Measurements from ENCODE around the gene SLC6A17.

The SLC6A17 gene

DNA sequence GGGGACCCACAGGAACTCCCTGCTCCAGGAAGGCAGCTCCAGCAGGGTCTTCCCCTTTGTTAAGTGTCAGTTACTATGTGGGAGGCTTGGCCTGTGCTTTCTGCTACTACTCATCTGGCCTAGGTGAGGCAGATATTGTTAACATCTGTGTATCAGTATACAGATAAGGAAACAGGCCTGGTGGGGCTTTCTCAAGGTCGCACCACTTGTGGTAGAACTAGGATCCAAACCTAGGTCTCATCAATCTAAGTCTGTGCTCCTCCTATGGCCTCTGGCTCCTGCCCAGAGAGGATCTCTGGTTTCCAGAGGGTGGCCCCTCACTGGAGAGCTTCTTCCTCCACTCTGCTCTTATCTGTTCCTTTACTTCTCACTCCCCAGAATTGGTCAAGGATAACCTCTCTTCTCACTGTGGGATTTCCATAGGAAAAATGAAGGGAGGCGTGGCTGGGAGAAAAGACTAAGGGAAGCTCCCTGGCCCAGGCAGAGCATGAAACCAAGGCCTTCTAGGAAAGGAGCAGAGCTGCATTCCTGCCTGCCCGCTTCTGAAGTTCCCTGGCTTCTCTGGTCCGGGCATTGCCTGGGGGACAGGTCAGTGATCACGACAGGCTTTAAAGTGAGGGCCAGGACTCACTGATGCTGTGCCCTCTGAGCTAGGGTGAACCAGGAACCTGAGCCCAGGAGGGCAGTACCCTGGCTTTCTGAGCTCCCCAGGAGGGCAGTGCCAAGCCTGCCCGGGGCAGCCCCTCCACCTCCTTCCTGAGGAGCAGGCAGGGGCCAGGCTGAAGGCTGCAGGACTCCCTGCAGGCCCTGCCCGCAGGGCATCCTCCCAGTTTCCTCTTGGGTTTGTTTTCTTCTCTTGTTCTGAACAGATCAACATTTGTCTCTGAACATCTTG, 65.6 kb downstream of the SLC6A17 start:
- no peak for DNase-seq (ENCODE audit: low read depth)
- TF ChIP-seq, protein P1, sequence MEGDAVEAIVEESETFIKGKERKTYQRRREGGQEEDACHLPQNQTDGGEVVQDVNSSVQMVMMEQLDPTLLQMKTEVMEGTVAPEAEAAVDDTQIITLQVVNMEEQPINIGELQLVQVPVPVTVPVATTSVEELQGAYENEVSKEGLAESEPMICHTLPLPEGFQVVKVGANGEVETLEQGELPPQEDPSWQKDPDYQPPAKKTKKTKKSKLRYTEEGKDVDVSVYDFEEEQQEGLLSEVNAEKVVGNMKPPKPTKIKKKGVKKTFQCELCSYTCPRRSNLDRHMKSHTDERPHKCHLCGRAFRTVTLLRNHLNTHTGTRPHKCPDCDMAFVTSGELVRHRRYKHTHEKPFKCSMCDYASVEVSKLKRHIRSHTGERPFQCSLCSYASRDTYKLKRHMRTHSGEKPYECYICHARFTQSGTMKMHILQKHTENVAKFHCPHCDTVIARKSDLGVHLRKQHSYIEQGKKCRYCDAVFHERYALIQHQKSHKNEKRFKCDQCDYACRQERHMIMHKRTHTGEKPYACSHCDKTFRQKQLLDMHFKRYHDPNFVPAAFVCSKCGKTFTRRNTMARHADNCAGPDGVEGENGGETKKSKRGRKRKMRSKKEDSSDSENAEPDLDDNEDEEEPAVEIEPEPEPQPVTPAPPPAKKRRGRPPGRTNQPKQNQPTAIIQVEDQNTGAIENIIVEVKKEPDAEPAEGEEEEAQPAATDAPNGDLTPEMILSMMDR (IDR thresholded peaks at IDR 0.05; ENCODE audit: low read depth, low read length, missing control alignments): no peak
- H3K4me3 ChIP-seq (ENCODE audit: low read depth, low read length): no peak overlapping the region

DNA sequence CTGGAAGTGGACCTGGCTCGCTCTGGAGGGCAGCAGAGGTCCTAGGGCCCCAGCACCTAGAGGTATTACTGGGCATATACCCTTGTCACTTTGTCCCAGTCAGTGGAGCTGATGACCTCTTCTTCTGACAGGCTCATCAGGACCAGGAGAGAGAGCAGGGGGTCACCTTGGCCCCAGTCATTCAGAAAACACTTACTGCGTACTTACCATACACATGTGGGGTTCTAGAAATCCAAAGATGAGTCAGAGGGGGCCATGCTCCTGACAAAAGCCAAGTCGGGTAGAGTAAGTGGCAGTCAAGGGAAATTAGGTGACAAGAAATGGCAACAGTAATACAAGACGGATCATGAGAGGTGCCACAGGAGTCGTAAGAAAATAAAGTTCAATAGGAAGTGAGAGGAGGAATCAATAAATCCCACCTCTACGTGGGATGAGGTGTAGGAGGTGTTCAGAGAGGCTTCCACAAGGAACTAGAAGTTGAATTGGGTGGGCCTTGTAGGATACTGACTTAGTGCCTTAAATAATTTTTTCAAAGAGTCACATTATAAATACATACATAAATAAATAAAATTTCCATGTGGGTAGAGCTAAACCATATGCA, 66.7 kb downstream of the SLC6A17 start:
- no peak for DNase-seq (ENCODE audit: low read depth)
- TF ChIP-seq, protein P1 (IDR thresholded peaks at IDR 0.05; ENCODE audit: low read depth, low read length, missing control alignments): no peak
- no peak overlapping the region for H3K4me3 ChIP-seq (ENCODE audit: low read depth, low read length)

DNA sequence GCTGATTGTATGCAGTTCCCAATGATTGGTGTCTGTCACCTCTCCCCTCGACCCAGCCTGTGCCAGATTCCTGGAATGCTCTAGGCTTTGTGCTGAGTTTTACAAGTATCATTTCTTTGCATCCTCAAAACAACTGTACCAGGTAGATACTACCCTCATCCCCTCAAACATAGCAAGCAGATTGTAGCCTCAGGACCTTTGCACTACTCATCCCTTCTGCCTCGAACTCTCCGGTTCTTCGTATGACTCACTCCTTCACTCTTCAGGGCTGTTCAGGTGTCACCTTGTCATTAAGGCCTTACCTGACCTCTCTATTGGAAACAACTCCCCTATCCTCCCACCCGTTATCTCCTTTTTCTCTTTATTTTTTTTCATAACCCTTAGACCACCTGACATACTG, 67.8 kb downstream of the SLC6A17 start:
- TF ChIP-seq, protein P1 (IDR thresholded peaks at IDR 0.05; ENCODE audit: low read depth, low read length, missing control alignments): no peak

DNA sequence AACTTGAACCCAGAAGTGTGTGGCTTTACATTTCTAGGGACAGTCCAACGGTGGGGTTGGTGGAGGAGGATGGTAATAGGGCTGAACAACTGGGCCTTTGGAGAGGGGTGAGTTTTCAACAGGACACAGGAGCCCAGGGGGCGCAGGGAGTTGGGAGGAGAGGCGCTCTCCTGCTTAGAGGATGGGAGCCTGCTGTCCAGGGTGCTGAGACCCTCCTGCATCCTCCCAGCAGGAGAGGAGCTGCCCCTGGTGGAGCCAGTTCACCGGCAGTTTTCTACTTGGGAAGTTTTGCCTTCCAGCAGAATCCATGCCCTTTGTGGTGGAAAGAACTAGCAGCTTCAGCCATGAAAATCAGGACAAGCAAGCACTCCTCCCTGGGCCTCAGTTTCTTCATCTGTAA, 68.4 kb downstream of the SLC6A17 start:
- DNase-seq (ENCODE audit: low read depth): no peak
- TF ChIP-seq, protein P1 (IDR thresholded peaks at IDR 0.05; ENCODE audit: low read depth, low read length, missing control alignments): no peak
- no peak overlapping the region for H3K4me3 ChIP-seq (ENCODE audit: low read depth, low read length)

More for the DNA sequence above, 67.8 kb downstream of the SLC6A17 start:
- no peak overlapping the region for H3K4me3 ChIP-seq (ENCODE audit: low read depth, low read length)
- no peak for DNase-seq (ENCODE audit: low read depth)

DNA sequence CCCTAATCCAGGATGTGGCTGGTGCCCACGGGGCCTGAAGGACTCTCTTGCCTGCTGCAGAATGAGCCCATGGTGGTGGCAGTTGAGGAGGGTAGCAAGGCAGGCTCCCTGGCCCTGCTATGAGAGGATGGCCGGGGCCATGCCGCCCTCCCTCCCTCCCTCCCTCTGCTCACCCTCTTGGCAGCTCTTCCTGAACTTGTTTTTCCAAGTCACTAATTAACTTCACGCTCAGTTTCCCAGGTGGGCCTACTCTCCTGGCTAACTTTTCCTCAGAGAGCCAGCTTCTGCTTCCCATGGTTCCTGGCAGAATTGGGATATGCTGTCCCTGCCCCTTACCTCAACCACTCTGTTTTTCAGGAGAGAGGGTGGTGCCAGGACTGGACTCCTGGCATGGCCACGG, 70.0 kb downstream of the SLC6A17 start:
- DNase-seq (ENCODE audit: low read depth): no peak
- H3K4me3 ChIP-seq (ENCODE audit: low read depth, low read length): no peak overlapping the region
- TF ChIP-seq, protein P1 (IDR thresholded peaks at IDR 0.05; ENCODE audit: low read depth, low read length, missing control alignments): no peak

DNA sequence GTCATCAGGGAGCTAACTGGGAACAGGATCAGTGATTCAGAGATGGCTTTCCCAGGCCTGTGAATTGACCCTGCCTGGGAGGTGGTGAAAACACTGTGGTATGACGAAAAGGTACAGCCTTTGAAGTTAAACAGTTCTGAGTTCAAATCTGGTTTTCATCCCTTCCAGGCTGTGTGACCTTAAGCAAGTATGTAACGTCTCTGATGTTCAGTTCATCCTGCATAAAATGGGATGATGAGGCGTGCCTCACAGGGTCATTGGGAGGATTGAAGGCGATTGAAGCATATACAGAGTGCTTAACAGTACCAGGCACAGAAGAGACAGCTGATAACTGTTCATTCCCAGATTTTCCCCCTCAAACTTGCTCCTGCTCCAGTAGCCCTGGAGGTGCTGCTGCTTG, 70.8 kb downstream of the SLC6A17 start:
- TF ChIP-seq, protein P1 (IDR thresholded peaks at IDR 0.05; ENCODE audit: low read depth, low read length, missing control alignments): no peak
- DNase-seq (ENCODE audit: low read depth): no peak
- no peak overlapping the region for H3K4me3 ChIP-seq (ENCODE audit: low read depth, low read length)

Data from GM12864 (cell line).